Testis (tissue), 3 donors: Measurements from ENCODE around the gene SNTB2. TPM values are rescaled to one million over a fixed set of nuclear protein-coding genes. Genes with fewer than 3 reads are reported as not detected.
A peak's percentile ranks its signal among the peaks of the same experiment; 100 is the strongest.

ENCODE experiments used
- DNase-seq: peaks from one replicate; pipeline ENCODE4 v3.0.0-alpha.2; 2019
- H3K27ac ChIP-seq, 2 donors: fragments of 200-600 bp; sonication (generic); one replicate each; pipeline ENCODE4 v1.5.1; 2019
- H3K27me3 ChIP-seq: fragments of 200-600 bp; sonication (generic); one replicate; pipeline ENCODE4 v1.5.1; 2019
- H3K36me3 ChIP-seq: fragments of 200-600 bp; sonication (generic); one replicate; pipeline ENCODE4 v1.5.1; 2017; ENCODE audit warnings: low read depth; ENCODE audit errors: missing control alignments
- H3K4me1 ChIP-seq: fragments of 200-600 bp; sonication (generic); one replicate; pipeline ENCODE4 v1.5.1; 2019
- H3K4me3 ChIP-seq, 2 donors: fragments of 200-600 bp; sonication (generic); one replicate each; pipeline ENCODE4 v1.5.1; 2017 to 2019
- H3K9me3 ChIP-seq: fragments of 200-600 bp; sonication (generic); one replicate; pipeline ENCODE4 v1.5.1; 2017
- POLR2A ChIP-seq: fragments of 450-650 bp; IDR thresholded peaks from one replicate; pipeline ENCODE4 v1.6.1; 2017; ENCODE audit warnings: antibody characterized with exemption, mild to moderate bottlenecking, moderate library complexity
- WGBS, 2 donors: methylation state at CpG; one replicate each; pipeline ENCODE4 v1.1.5; 2018; 5-methylcytosine and 5-hydroxymethylcytosine counted together
- intact Hi-C: fragments of 100-400 bp; cut with DNase I; formaldehyde crosslinking; loops from one replicate; pipeline ENCODE4 v1.15.1; 2023; ENCODE audit warnings: low total_unique reads
- polyA plus RNA-seq: library from polyadenylated mRNA; stranded (reverse); fragments of 350-450 nt; fragmentation: Illumina TruSeq; extraction: RNeasy Lipid Tissue Mini Kit (QIAGEN cat#74804); gene quantifications from one replicate; pipeline ENCODE4 v1.2.3, GENCODE V29; 2014; ENCODE audit warnings: low read depth, low replicate concordance; ENCODE audit not compliant: insufficient read depth
- total RNA-seq, 2 donors: library from RNA; depleted of rRNA; stranded (reverse); fragments of >200 nt; gene quantifications; one replicate each; pipeline ENCODE4 v1.2.3, GENCODE V29; 2016
- TF ChIP-seq, protein P1 (sequence below), 3 experiments: fragments of 450-650 bp in 2 of 3; fragments of 200-600 bp in 1 of 3; sonication (generic) in 1 of 3; IDR thresholded peaks; one replicate each; pipeline ENCODE4 v1.5.1; 2016 to 2019; ENCODE audit warnings: antibody characterized with exemption in 3 of 3, mild to moderate bottlenecking in 2 of 3, moderate library complexity in 1 of 3

The SNTB2 gene
- total and polyA plus RNA-seq, 3 donors from 2014 or later: 29.2 to 39.3 (median 35.1) TPM

DNA sequence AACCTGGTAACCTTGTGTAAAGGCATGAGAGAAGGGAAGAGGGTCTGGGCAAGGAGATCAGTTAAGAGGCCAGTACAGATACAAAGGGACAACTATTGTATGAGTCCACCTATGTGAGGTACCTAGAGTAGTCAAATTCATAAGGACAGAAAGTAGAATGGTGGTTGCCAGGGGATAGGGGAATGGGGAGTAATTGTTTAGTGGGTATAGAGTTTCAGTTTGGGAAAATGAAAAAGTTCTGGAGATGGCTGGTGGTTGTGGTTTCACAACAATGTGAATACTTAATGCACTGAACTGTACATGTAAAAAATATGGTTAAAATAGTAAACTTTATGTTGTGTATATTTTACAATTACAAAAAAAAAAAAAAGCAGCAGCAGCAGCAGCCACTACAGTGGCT lies 49.4 kb downstream of the SNTB2 start:
- peak overlapping the region in 1 of 2 donors; percentile 57 for H3K27ac ChIP-seq
- no peak for TF ChIP-seq POLR2A
- TF ChIP-seq, protein P1, sequence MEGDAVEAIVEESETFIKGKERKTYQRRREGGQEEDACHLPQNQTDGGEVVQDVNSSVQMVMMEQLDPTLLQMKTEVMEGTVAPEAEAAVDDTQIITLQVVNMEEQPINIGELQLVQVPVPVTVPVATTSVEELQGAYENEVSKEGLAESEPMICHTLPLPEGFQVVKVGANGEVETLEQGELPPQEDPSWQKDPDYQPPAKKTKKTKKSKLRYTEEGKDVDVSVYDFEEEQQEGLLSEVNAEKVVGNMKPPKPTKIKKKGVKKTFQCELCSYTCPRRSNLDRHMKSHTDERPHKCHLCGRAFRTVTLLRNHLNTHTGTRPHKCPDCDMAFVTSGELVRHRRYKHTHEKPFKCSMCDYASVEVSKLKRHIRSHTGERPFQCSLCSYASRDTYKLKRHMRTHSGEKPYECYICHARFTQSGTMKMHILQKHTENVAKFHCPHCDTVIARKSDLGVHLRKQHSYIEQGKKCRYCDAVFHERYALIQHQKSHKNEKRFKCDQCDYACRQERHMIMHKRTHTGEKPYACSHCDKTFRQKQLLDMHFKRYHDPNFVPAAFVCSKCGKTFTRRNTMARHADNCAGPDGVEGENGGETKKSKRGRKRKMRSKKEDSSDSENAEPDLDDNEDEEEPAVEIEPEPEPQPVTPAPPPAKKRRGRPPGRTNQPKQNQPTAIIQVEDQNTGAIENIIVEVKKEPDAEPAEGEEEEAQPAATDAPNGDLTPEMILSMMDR (IDR thresholded peaks at IDR 0.05): no peak
- H3K4me1 ChIP-seq: peaks cover 61% of the 10 kb centered on the region
- intact Hi-C loops: no loop called here
- H3K27me3 ChIP-seq: no peaks in the 10 kb centered on the region
- H3K36me3 ChIP-seq: no peaks in the 10 kb centered on the region
- no peak for DNase-seq
- no peaks in the 10 kb centered on the region for H3K9me3 ChIP-seq
- no peak overlapping the region for H3K4me3 ChIP-seq

DNA sequence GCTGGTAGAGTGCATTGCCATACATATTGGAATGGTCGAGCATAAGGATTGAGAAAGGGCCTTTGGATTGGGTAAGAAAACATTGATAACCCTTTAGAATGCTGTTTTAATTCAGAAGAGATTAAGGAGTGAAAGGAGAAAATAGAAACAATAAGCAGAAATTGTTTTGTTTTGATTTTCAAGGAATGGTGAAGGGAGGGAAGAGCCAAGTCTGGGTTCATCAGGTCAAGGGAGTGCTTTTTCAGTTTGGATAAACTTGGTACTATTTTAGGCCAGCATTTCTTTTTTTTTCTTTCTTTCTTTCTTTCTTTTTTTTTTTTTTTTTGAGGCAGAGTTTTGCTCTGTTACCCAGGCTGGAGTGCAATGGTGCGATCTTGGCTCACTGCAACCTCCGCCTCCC lies 50.3 kb downstream of the SNTB2 start:
- Histone ChIP-seq H3K27me3 (no peaks in the 10 kb centered on the region), H3K4me3 (no peak overlapping the region), H3K36me3 (no peaks in the 10 kb centered on the region), H3K9me3 (no peaks in the 10 kb centered on the region), H3K4me1 (peaks cover 61% of the 10 kb centered on the region), H3K27ac (peak overlapping the region; percentile 40 to 57)
- intact Hi-C loops: no loop called here
- DNase-seq: peak; percentile 40
- TF ChIP-seq, protein P1 (IDR thresholded peaks at IDR 0.05): no peak
- no peak for TF ChIP-seq POLR2A
- WGBS, 2 donors: 50 to 53% methylated on average over 3 of the region's 3 CpGs

DNA sequence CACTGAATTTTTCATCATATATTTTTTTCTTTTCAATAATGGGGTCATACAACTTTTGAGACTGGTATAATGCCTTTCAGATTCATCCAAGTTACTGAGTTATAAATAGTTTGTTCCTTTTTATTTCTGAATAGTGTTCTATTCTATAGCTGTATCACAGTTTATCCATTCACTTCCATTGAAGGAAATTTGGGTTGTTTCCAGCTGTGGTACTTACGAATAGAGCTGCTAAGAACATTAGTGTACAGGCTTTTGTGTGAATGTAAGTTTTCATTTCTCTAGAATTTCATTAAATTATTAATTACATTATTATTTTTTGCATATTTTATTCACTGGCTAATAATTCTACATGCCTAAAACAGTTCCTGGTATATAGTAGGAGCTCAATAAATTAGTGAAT lies 52.9 kb downstream of the SNTB2 start:
- H3K27me3 ChIP-seq: no peaks in the 10 kb centered on the region
- intact Hi-C loops: no loop called here
- H3K36me3 ChIP-seq: no peaks in the 10 kb centered on the region
- H3K27ac ChIP-seq: no peak overlapping the region
- no peak overlapping the region for H3K4me3 ChIP-seq
- H3K4me1 ChIP-seq: peaks cover 40% of the 10 kb centered on the region
- H3K9me3 ChIP-seq: no peaks in the 10 kb centered on the region
- DNase-seq: no peak
- 47 to 52% methylated on average over 1 of the region's 1 CpG for WGBS, 2 donors
- TF ChIP-seq, protein P1 (IDR thresholded peaks at IDR 0.05): no peak
- TF ChIP-seq POLR2A: no peak

DNA sequence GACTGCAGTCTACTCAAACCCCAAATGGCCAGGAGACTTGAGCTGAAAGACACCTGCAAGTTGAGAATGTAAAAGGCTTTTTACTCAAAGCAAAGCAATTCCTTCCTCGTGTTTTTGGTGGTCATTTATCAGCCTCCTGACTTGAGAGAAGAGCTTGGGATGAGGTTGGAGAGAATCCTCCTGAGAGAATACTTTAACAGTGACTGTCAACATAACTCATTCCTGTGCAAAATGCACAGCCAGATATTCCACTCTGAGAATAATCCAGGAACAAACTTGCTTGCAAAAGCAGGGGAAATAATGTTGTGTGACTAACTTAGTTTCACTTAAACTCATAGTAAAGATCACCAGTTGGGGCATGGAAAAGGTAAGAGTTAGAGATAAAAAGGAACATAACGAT lies 53.4 kb downstream of the SNTB2 start:
- Histone ChIP-seq H3K4me1 (peaks cover 35% of the 10 kb centered on the region), H3K4me3 (no peak overlapping the region), H3K36me3 (no peaks in the 10 kb centered on the region), H3K9me3 (no peaks in the 10 kb centered on the region), H3K27ac (no peak overlapping the region), H3K27me3 (no peaks in the 10 kb centered on the region)
- no peak for DNase-seq
- 43 to 52% methylated on average over 2 of the region's 2 CpGs for WGBS, 2 donors
- TF ChIP-seq, protein P1 (IDR thresholded peaks at IDR 0.05): no peak
- TF ChIP-seq POLR2A: no peak
- intact Hi-C loops: no loop called here

- DNase-seq: no peak
- Histone ChIP-seq H3K4me3 (no peak overlapping the region), H3K9me3 (no peaks in the 10 kb centered on the region), H3K36me3 (no peaks in the 10 kb centered on the region), H3K27me3 (no peaks in the 10 kb centered on the region), H3K27ac (no peak overlapping the region), H3K4me1 (peaks cover 20% of the 10 kb centered on the region)
- no peak for TF ChIP-seq POLR2A
- TF ChIP-seq, protein P1 (IDR thresholded peaks at IDR 0.05): no peak
- WGBS, 2 donors: 91 to 94% methylated on average over 4 of the region's 4 CpGs
- intact Hi-C loops: no loop called here
Observed at GRCh38 chr16:69241926-69242325, 55.0 kb downstream of the SNTB2 start.
